ENCODE data around the gene PPAN.

The PPAN gene

DNA sequence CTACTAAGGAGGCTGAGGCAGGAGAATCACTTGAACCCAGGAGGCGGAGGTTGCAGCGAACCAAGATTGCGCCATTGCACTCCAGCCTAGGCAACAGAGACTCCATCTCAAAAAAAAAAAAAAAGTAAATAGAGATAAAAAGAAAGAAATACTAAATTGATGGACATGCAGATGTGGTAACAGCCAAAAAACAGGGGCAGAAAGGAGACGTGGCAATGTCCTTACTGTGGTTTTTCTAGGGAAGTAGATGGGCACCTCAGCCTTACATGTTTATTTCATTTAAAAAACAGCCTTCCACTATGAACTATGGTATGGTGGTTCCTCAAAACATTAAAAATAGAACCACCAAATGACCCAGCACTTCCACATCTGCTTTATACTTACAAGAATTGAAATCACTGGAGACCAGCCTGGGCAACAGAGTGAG lies 20.1 kb downstream of the PPAN start:
- no peaks in the 10 kb centered on the region for H3K4me1 ChIP-seq (ENCODE audit: insufficient read depth, low read length)
- peaks cover 28% of the 10 kb centered on the region for H3K36me3 ChIP-seq (ENCODE audit: insufficient read depth, low read length)
- H3K9me3 ChIP-seq (ENCODE audit: low read length): peaks cover 2% of the 10 kb centered on the region
- no peaks in the 10 kb centered on the region for H3K27me3 ChIP-seq (ENCODE audit: insufficient read depth, low read length)
- no peak overlapping the region for H3K4me3 ChIP-seq (ENCODE audit: low read length)
- H2AFZ ChIP-seq (ENCODE audit: low read depth, low read length): no peak overlapping the region

DNA sequence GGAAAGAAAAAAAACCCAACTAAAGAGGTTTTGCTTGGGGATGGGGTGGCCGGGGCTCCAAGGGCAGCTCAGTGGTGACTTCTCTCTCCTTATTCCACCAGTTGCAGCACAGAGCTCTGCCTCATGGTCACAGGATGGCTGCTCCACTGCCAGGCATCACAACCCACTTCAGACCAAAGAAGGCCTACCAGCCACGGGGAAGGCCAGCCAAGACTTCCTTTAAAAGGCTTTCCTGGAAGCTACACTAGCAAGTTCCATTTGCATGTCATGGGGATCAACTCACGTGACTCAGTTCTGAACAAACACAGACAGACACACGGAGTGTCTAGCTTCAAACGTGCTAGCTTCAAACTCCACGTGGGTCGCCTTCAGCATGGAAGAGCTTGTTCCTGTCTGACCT lies 26.7 kb downstream of the PPAN start:
- H3K4me1 ChIP-seq (ENCODE audit: insufficient read depth, low read length): no peaks in the 10 kb centered on the region
- H3K4me3 ChIP-seq (ENCODE audit: low read length): no peak overlapping the region
- H3K9me3 ChIP-seq (ENCODE audit: low read length): no peaks in the 10 kb centered on the region
- H3K36me3 ChIP-seq (ENCODE audit: insufficient read depth, low read length): peaks cover 66% of the 10 kb centered on the region
- H2AFZ ChIP-seq (ENCODE audit: low read depth, low read length): no peak overlapping the region
- no peaks in the 10 kb centered on the region for H3K27me3 ChIP-seq (ENCODE audit: insufficient read depth, low read length)

DNA sequence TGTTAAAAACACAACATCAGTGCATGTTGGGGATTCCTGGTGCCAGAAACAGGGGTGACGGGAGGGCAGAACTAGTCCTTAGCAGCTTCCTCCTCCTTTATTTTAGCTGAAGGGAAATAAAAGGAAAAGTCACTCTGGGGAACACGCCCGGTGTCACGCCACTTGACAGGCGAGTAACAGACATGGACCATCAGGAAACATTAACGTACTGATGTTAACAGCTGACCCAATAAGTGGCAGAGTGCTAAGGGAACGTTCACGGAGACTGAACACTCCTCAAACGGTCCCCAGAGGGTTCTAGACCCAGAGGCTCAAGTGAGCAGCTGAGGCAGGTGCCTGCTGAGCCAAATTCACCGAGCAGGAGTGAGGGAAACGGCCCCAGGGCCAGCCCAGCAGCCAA lies 27.4 kb downstream of the PPAN start:
- H2AFZ ChIP-seq (ENCODE audit: low read depth, low read length): no peak overlapping the region
- H3K9me3 ChIP-seq (ENCODE audit: low read length): no peaks in the 10 kb centered on the region
- peaks cover 73% of the 10 kb centered on the region for H3K36me3 ChIP-seq (ENCODE audit: insufficient read depth, low read length)
- no peaks in the 10 kb centered on the region for H3K4me1 ChIP-seq (ENCODE audit: insufficient read depth, low read length)
- no peak overlapping the region for H3K4me3 ChIP-seq (ENCODE audit: low read length)
- H3K27me3 ChIP-seq (ENCODE audit: insufficient read depth, low read length): no peaks in the 10 kb centered on the region

DNA sequence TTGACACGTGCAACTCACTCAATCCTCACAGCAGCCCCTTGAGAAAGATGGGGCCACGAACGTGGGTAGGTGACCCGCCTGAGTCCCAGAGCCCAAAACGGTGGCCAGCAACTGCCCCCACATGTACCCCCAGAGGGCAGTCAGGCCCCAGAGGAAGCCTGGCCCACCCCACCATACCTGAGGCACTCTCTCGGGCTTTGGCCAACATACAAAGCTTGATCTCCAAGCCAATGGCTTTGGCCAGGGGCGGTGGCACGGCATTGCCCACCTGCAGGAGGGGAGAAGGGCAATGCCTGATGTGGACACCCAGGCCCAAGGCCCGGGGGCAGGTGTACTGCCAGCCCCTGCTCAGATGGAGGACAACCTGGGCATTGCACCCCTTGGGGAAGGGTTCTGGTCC lies 27.9 kb downstream of the PPAN start:
- Histone ChIP-seq H3K4me1 (ENCODE audit: insufficient read depth, low read length) (no peaks in the 10 kb centered on the region), H2AFZ (ENCODE audit: low read depth, low read length) (no peak overlapping the region), H3K4me3 (ENCODE audit: low read length) (no peak overlapping the region), H3K9me3 (ENCODE audit: low read length) (no peaks in the 10 kb centered on the region), H3K27me3 (ENCODE audit: insufficient read depth, low read length) (no peaks in the 10 kb centered on the region), H3K36me3 (ENCODE audit: insufficient read depth, low read length) (peaks cover 75% of the 10 kb centered on the region)

DNA sequence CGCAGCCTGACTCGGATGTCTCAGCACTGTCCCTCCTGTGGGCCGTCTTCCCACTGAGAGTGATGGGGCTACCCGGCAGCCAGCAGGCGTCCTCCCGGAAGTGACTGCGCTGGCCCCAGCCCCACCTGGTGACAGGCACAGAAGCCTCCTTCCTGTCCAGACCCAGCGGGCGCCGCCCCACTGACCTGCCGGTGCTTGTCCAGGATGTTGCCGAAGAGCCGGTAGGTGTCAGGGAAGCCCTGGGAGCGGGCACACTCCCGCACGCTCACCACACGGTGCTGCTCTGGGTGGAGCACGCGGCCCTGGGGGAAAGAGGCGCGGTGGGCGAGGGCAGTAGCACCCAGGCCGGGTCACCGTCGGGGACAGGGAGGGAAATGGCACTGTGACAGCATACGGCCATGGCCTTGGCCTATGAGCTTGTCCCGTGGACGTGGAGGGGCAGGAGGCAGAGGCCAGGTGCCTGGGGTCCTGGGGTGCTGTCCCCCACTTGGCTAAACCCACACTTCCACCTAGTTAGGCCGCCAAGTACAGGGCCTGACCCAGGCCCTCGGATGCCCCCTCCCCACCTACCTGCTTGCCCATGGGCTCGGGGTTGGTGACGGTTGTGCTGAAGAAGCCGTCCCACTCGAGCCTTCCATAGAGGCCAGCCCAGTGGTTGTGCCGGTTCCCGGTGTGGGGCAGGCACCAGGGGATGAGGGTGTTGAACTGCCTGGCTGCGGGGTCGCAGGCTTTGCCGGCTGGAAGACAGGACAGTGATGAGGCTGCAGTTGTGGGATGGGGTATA lies 29.6 kb downstream of the PPAN start:
- H3K36me3 ChIP-seq (ENCODE audit: insufficient read depth, low read length): peaks cover 82% of the 10 kb centered on the region
- H3K4me1 ChIP-seq (ENCODE audit: insufficient read depth, low read length): no peaks in the 10 kb centered on the region
- no peaks in the 10 kb centered on the region for H3K27me3 ChIP-seq (ENCODE audit: insufficient read depth, low read length)
- no peaks in the 10 kb centered on the region for H3K9me3 ChIP-seq (ENCODE audit: low read length)
- H3K4me3 ChIP-seq (ENCODE audit: low read length): no peak overlapping the region
- H2AFZ ChIP-seq (ENCODE audit: low read depth, low read length): no peak overlapping the region

DNA sequence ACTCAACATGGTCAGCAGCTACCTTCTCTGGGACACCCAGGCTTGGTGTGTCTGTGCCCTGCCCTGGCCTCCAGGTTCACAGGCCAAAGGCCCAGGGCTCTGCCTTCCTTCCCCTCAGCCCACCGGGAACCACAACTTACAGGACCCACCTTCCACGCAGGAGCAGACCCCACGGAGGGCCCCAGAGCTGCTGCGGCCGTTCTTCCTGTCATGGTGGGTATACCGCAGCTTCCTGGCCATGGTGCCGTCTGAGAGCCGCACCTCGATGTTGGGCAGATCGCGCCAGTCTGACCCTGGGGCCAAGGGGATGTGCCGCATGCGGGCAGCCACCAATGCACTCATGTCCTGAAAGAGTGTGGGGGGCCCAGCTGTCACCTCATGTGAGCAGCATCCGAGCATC lies 30.8 kb downstream of the PPAN start:
- Histone ChIP-seq H3K4me1 (ENCODE audit: insufficient read depth, low read length) (no peaks in the 10 kb centered on the region), H3K36me3 (ENCODE audit: insufficient read depth, low read length) (peaks cover 84% of the 10 kb centered on the region), H3K9me3 (ENCODE audit: low read length) (no peaks in the 10 kb centered on the region), H3K27me3 (ENCODE audit: insufficient read depth, low read length) (no peaks in the 10 kb centered on the region), H3K4me3 (ENCODE audit: low read length) (no peak overlapping the region), H2AFZ (ENCODE audit: low read depth, low read length) (no peak overlapping the region)

DNA sequence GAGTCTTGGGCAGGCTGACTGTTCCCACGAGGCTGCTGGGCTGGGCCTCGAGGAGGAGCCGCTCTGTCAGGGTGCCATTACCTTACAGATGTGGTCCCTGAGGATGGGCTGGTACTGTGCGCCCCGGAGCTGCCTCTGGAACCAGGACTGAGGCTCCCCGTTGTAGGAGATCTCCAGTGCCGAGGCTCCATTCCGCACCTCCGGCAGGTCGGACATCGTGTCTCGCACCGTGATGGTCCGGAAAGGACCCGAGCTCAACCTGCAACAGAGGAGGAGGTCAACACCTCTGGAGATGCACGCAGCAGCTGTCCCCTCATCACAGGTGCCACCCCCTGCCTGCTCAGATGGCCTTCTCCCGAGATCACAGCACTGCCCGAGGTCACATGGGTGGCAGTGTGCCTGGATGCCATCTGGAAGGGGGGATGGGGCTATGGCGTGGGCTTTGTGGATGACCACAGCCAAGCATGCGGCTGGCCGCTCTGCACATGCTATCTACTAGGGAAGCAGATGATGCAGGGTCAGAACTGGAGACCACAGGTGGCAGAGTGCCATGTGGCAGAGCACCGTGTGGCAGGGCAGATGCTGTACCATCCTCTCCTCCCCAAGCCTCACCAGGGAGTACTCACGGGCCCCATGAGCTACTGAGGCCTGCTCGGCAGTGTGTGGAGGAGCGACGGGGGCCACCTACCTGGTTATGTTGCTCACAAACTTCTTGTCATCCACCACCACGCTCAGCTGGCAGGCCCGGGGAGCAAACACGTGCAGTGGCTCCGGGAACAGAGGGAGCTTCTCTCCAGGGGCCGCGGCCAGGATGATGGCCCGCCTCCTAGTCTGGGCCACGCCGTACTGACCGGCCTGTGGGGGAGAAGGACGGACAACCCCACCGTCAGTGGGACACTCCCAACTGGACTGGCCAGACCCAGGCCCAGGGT lies 31.9 kb downstream of the PPAN start:
- no peak overlapping the region for H2AFZ ChIP-seq (ENCODE audit: low read depth, low read length)
- no peaks in the 10 kb centered on the region for H3K9me3 ChIP-seq (ENCODE audit: low read length)
- peaks cover 89% of the 10 kb centered on the region for H3K36me3 ChIP-seq (ENCODE audit: insufficient read depth, low read length)
- no peaks in the 10 kb centered on the region for H3K4me1 ChIP-seq (ENCODE audit: insufficient read depth, low read length)
- H3K4me3 ChIP-seq (ENCODE audit: low read length): no peak overlapping the region
- H3K27me3 ChIP-seq (ENCODE audit: insufficient read depth, low read length): no peaks in the 10 kb centered on the region

DNA sequence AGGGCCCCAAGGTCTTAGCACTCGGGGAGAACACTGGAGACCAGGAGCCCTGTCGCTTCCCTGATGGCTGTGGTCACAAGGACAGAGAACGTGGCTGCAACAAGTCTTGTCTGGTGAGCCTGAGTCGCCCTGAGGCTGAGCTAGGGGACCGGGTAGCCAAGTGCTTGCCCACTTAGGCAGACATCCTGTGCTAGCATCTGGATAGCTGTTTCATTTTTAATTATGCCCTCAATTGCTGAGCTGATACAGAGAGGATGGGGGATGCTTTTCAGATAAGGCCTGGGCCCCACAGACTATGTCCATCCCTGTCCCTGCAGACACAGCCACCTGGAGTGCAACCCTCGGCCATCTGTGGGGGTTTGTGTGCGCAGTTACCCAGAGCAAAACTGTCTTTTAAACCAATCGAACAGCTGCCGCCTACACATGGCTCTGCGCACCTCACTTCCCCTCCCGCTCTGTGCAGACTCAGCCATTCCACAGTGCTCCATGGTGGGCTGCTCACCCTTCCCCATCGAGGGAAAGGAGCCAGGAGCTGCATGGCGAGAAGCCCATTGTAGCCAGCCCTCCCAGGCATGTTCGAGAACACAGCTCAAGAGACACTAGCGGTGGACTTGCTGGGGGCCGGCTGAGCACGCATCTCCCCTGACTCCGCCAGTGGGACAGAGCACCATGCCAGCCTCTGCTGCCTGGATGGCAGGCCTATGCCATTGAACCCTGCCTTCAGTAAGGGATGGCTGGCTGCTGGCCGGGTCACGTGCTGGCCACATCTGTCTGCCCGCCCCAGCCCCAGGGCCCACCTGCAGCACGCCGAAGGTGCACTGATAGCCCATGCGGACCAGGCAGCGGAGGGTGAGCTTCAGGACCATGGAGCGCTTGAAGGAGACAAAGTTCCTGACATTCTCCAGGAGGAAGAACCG lies 33.0 kb downstream of the PPAN start:
- Histone ChIP-seq H3K36me3 (ENCODE audit: insufficient read depth, low read length) (peaks cover 88% of the 10 kb centered on the region), H3K4me3 (ENCODE audit: low read length) (no peak overlapping the region), H3K9me3 (ENCODE audit: low read length) (no peaks in the 10 kb centered on the region), H3K27me3 (ENCODE audit: insufficient read depth, low read length) (no peaks in the 10 kb centered on the region), H3K4me1 (ENCODE audit: insufficient read depth, low read length) (no peaks in the 10 kb centered on the region), H2AFZ (ENCODE audit: low read depth, low read length) (no peak overlapping the region)

DNA sequence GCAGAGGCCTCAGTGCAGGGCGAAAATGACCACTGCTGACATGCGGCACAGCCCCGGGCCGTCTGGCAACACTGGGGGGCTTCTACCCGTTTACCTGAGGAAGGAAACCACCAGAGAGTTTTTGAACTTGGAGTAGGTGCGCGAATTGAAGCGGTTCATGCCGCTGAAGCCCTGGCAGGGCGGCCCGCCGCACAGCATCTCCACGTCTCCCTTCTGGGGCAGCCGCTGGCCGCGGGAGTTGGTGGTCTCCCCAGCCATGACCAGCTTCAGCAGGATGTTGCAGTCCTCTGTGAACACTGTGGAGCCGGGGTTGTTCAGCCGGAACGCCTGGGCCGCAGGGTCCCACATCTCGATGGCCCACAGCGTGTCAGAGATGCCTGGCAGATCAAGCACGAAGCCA lies 33.8 kb downstream of the PPAN start:
- H3K36me3 ChIP-seq (ENCODE audit: insufficient read depth, low read length): peaks cover 91% of the 10 kb centered on the region
- H3K4me3 ChIP-seq (ENCODE audit: low read length): no peak overlapping the region
- H3K27me3 ChIP-seq (ENCODE audit: insufficient read depth, low read length): no peaks in the 10 kb centered on the region
- H2AFZ ChIP-seq (ENCODE audit: low read depth, low read length): no peak overlapping the region
- no peaks in the 10 kb centered on the region for H3K9me3 ChIP-seq (ENCODE audit: low read length)
- no peaks in the 10 kb centered on the region for H3K4me1 ChIP-seq (ENCODE audit: insufficient read depth, low read length)

DNA sequence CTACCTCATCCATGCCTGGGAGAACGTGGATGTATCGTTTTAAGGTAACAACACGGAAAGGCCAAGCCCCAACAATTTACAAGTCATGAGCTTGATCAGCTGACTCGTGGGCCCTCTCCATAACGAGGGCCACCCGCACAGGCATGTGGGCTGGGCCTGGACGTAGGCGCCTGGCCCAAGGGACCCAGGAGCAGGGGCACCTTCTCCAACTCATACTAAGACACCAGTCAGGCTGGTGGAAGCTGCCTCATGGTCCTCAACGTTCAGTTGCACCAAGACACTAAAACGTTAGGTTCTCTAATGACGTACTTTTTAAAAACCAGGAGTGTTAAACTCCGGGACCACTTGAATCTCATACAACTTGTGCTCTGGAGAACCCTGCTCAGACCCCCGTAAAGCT lies 35.3 kb downstream of the PPAN start:
- Histone ChIP-seq H3K36me3 (ENCODE audit: insufficient read depth, low read length) (peaks cover 94% of the 10 kb centered on the region), H3K27me3 (ENCODE audit: insufficient read depth, low read length) (no peaks in the 10 kb centered on the region), H2AFZ (ENCODE audit: low read depth, low read length) (no peak overlapping the region), H3K4me1 (ENCODE audit: insufficient read depth, low read length) (no peaks in the 10 kb centered on the region), H3K4me3 (ENCODE audit: low read length) (no peak overlapping the region), H3K9me3 (ENCODE audit: low read length) (no peaks in the 10 kb centered on the region)

DNA sequence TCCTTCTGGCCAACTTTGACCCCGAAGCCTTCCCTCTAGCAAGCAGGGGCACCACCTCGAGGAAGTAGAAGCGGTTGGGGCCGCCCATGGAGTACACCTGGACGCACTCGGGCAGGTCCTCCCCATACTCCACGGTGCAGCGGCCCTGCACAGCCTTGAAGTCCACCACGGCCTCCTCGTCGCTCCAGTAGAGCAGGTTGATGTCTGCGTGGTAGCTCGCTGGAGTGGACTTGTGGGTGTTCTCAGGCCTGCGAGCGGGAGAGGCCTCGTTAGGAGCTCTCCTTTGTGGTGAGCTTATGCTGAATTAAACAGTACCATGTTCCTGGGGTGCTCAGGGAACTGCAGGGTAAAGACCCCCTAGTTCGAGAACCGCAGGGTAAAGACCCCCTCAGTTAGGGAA lies 35.8 kb downstream of the PPAN start:
- Histone ChIP-seq H3K27me3 (ENCODE audit: insufficient read depth, low read length) (no peaks in the 10 kb centered on the region), H3K4me1 (ENCODE audit: insufficient read depth, low read length) (no peaks in the 10 kb centered on the region), H3K4me3 (ENCODE audit: low read length) (no peak overlapping the region), H3K9me3 (ENCODE audit: low read length) (no peaks in the 10 kb centered on the region), H3K36me3 (ENCODE audit: insufficient read depth, low read length) (peaks cover 94% of the 10 kb centered on the region), H2AFZ (ENCODE audit: low read depth, low read length) (no peak overlapping the region)

DNA sequence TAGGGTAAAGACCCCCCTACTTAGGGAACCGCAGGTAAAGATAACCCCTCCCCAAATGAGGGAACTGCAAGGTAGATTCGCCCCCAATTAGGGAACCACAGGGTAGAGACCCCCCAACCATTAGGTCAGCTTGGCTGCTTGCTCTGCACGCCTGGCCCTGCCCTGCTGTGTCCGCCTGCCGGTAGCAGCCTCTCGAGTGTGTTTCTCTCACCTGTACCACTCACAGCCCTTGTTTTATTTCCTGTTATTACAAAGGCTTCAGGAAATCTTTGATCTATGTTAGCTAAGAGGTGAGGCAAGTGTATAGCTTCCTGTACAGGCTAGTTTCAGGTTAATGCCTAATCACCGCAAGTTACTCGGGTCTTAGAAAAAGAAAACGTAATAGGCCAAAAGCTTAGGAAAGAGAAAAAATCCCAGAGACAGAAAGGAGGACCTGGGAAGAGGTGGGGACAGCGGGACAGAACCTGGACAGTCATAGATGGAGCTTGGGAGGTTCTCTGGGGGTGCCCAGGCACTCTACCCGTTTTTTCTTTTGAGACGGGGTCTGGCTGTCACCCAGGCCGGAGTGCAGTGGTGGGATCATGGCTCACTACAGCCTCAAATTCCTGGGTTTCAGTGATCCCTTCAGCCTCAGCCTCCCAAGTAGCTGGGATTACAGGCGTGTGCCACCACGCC lies 36.7 kb downstream of the PPAN start:
- Histone ChIP-seq H3K4me1 (ENCODE audit: insufficient read depth, low read length) (no peaks in the 10 kb centered on the region), H3K27me3 (ENCODE audit: insufficient read depth, low read length) (no peaks in the 10 kb centered on the region), H2AFZ (ENCODE audit: low read depth, low read length) (no peak overlapping the region), H3K4me3 (ENCODE audit: low read length) (no peak overlapping the region), H3K36me3 (ENCODE audit: insufficient read depth, low read length) (peaks cover 89% of the 10 kb centered on the region), H3K9me3 (ENCODE audit: low read length) (no peaks in the 10 kb centered on the region)
